H1 (cell line): Measurements from ENCODE around the gene SLC6A19. TPM values are rescaled to one million over a fixed set of nuclear protein-coding genes. Genes with fewer than 3 reads are reported as not detected.
A peak's percentile ranks its signal among the peaks of the same experiment; 100 is the strongest.

Experiments used
- CTCF ChIA-PET: fragments of 300-600 bp; sonication (Branson Sonifier 250); formaldehyde crosslinking; loops from one replicate; lab custom pipeline; 2021; ENCODE audit not compliant: partially characterized antibody; lab: Charles Lee
- POLR2A ChIA-PET: fragments of 300-600 bp; sonication (Branson Sonifier 250); formaldehyde crosslinking; loops from one replicate; lab custom pipeline; 2021; ENCODE audit warnings: inconsistent platforms; ENCODE audit not compliant: partially characterized antibody; lab: Charles Lee
- DNase-seq, 2 experiments: peaks; one replicate each; pipeline versions ENCODE4 v3.0.0 to v3.0.0-alpha.2; 2010 to 2022; ENCODE audit warnings: low spot score in 2 of 2, low read depth in 1 of 2, mixed read lengths in 1 of 2
- FAIRE-seq: peaks from 2 replicates; lab custom pipeline; 2011; peaks lifted over from hg19 to GRCh38; lab: Jason Lieb, UNC
- H2AFZ ChIP-seq: 2 replicates; pipeline ENCODE4 v1.8.1; 2012; ENCODE audit warnings: low read length, inconsistent platforms
- H2AK5ac ChIP-seq: 2 replicates; pipeline ENCODE4 v1.6.1; 2013; ENCODE audit warnings: low read depth, low read length
- H2BK120ac ChIP-seq: replicated peaks from 2 replicates; pipeline ENCODE3; 2013; ENCODE audit warnings: low read depth, low read length, inconsistent platforms
- H2BK12ac ChIP-seq: 2 replicates; pipeline ENCODE4 v1.6.1; 2013; ENCODE audit warnings: low read depth, low read length
- H2BK15ac ChIP-seq: 2 replicates; pipeline ENCODE4 v1.6.1; 2013; ENCODE audit warnings: low read length
- H2BK20ac ChIP-seq: 2 replicates; pipeline ENCODE4 v1.6.1; 2013; ENCODE audit warnings: low read length
- H2BK5ac ChIP-seq: 2 replicates; pipeline ENCODE4 v1.6.1; 2013; ENCODE audit warnings: low read depth, low read length
- H3K14ac ChIP-seq: 2 replicates; pipeline ENCODE4 v1.6.1; 2013; ENCODE audit warnings: inconsistent platforms; ENCODE audit not compliant: insufficient read length
- H3K18ac ChIP-seq: 2 replicates; pipeline ENCODE4 v1.6.1; 2013; ENCODE audit warnings: low read length; ENCODE audit errors: extremely low read depth
- H3K23ac ChIP-seq: 2 replicates; pipeline ENCODE4 v1.6.1; 2013; ENCODE audit warnings: inconsistent platforms; ENCODE audit not compliant: insufficient read length
- H3K23me2 ChIP-seq: 2 replicates; pipeline ENCODE4 v1.6.1; 2013; ENCODE audit warnings: low read depth, low read length
- H3K27ac ChIP-seq: 2 replicates; pipeline ENCODE4 v1.6.1; 2011; ENCODE audit warnings: low read depth, low read length, inconsistent platforms
- H3K27me3 ChIP-seq, 4 experiments: replicated peaks in 1 of 4; 1 replicate in 1 of 4; 2 replicates in 3 of 4; pipeline versions ENCODE4 v1.6.1 to v1.8.1; 2011 to 2013; ENCODE audit warnings: low read length in 3 of 4, mild to moderate bottlenecking in 3 of 4, inconsistent platforms in 2 of 4, mixed read lengths in 2 of 4, moderate library complexity in 1 of 4; ENCODE audit not compliant: control insufficient read depth in 3 of 4, insufficient read depth in 3 of 4; ENCODE audit errors: extremely low read depth in 1 of 4
- H3K36me3 ChIP-seq, 4 experiments: 2 replicates each; pipeline versions ENCODE4 v1.6.1 to v1.8.1; 2011 to 2013; ENCODE audit warnings: mild to moderate bottlenecking in 4 of 4, low read length in 3 of 4, moderate library complexity in 2 of 4, control low read depth in 1 of 4, inconsistent platforms in 1 of 4; ENCODE audit not compliant: insufficient read depth in 4 of 4, control insufficient read depth in 2 of 4
- H3K4ac ChIP-seq: replicated peaks from 2 replicates; pipeline ENCODE3; 2013; ENCODE audit warnings: low read length, low read depth, mixed read lengths, inconsistent platforms; ENCODE audit not compliant: insufficient read length
- H3K4me1 ChIP-seq, 4 experiments: replicated peaks in 1 of 4; 1 replicate in 1 of 4; 2 replicates in 3 of 4; pipeline versions ENCODE4 v1.6.1 to v1.8.1; 2011 to 2013; ENCODE audit warnings: low read length in 3 of 4, inconsistent platforms in 2 of 4, mixed read lengths in 1 of 4; ENCODE audit not compliant: insufficient read depth in 4 of 4, control insufficient read depth in 3 of 4
- H3K4me2 ChIP-seq, 2 experiments: 2 replicates each; pipeline versions ENCODE4 v1.6.1 to v1.8.1; 2011 to 2013; ENCODE audit warnings: low read depth in 2 of 2, low read length in 2 of 2, control low read depth in 1 of 2, inconsistent platforms in 1 of 2, mild to moderate bottlenecking in 1 of 2; ENCODE audit not compliant: insufficient read depth in 1 of 2
- H3K4me3 ChIP-seq, 4 experiments: fragments of 200-600, 300-600 bp in 1 of 4; sonication (generic), shearing (Covaris generic), sonication (Bioruptor Twin) in 1 of 4; 2 replicates each; pipeline versions ENCODE4 v1.5.1 to v1.8.1; 2011 to 2016; ENCODE audit warnings: low read length in 4 of 4, low read depth in 3 of 4, control low read depth in 2 of 4, inconsistent platforms in 2 of 4, mild to moderate bottlenecking in 2 of 4, mixed read lengths in 1 of 4, moderate library complexity in 1 of 4; ENCODE audit not compliant: insufficient read depth in 2 of 4; ENCODE audit errors: extremely low read depth in 1 of 4
- H3K56ac ChIP-seq: replicated peaks from 2 replicates; pipeline ENCODE3; 2013; ENCODE audit warnings: low read depth, mild to moderate bottlenecking, mixed read lengths, low read length, inconsistent platforms; ENCODE audit not compliant: insufficient read length
- H3K79me1 ChIP-seq: 2 replicates; pipeline ENCODE4 v1.6.1; 2013; ENCODE audit warnings: low read depth, low read length, control low read depth
- H3K79me2 ChIP-seq, 2 experiments: 2 replicates each; pipeline versions ENCODE4 v1.6.1 to v1.8.1; 2012 to 2013; ENCODE audit warnings: low read length in 2 of 2, mild to moderate bottlenecking in 2 of 2, inconsistent platforms in 1 of 2; ENCODE audit not compliant: insufficient read depth in 2 of 2, control insufficient read depth in 1 of 2
- H3K9ac ChIP-seq, 4 experiments: replicated peaks in 1 of 4; 1 replicate in 1 of 4; 2 replicates in 3 of 4; pipeline versions ENCODE4 v1.6.1 to v1.8.1; 2011 to 2013; ENCODE audit warnings: low read depth in 3 of 4, low read length in 3 of 4, control low read depth in 2 of 4, mild to moderate bottlenecking in 2 of 4, moderate library complexity in 2 of 4, inconsistent platforms in 1 of 4; ENCODE audit errors: extremely low read depth in 1 of 4
- H3K9me3 ChIP-seq, 2 experiments: 2 replicates each; pipeline versions ENCODE4 v1.6.1 to v1.8.1; 2012 to 2013; ENCODE audit warnings: mild to moderate bottlenecking in 2 of 2, moderate library complexity in 2 of 2, control low read depth in 1 of 2, inconsistent platforms in 1 of 2, low read depth in 1 of 2, low read length in 1 of 2, mixed read lengths in 1 of 2; ENCODE audit not compliant: insufficient read depth in 2 of 2
- H4K20me1 ChIP-seq, 2 experiments: replicated peaks in 1 of 2; 2 replicates each; pipeline versions ENCODE3 to v1.8.1; 2011 to 2013; ENCODE audit warnings: inconsistent platforms in 2 of 2, low read length in 2 of 2, mild to moderate bottlenecking in 1 of 2; ENCODE audit not compliant: insufficient read depth in 2 of 2, control insufficient read depth in 1 of 2
- H4K5ac ChIP-seq: 2 replicates; pipeline ENCODE4 v1.6.1; 2013; ENCODE audit warnings: low read length, low read depth, mixed read lengths, inconsistent platforms; ENCODE audit not compliant: insufficient read length
- H4K8ac ChIP-seq: 2 replicates; pipeline ENCODE4 v1.8.0; 2013; ENCODE audit warnings: mild to moderate bottlenecking, moderate library complexity, low read length, inconsistent platforms; ENCODE audit not compliant: insufficient read depth; ENCODE audit errors: extremely low read depth
- H4K91ac ChIP-seq: replicated peaks from 2 replicates; pipeline ENCODE3; 2013; ENCODE audit warnings: low read length, mixed read lengths, inconsistent platforms; ENCODE audit not compliant: insufficient read length
- BACH1 ChIP-seq: IDR thresholded peaks from 2 replicates; pipeline ENCODE4 v1.6.1; 2012; ENCODE audit warnings: low read length, improper control_type of control experiment
- CBX8 ChIP-seq: fragments of 300-800, 300-1000 bp; sonication (generic); IDR thresholded peaks from 2 replicates; pipeline ENCODE4 v1.7.1; 2016; ENCODE audit warnings: low read depth, low read length, borderline replicate concordance
- CEBPB ChIP-seq: IDR thresholded peaks from 2 replicates; pipeline ENCODE4 v1.6.1; 2012; ENCODE audit warnings: low read depth, low read length
- CHD1 ChIP-seq: IDR thresholded peaks from 2 replicates; pipeline ENCODE4 v1.6.1; 2012; ENCODE audit warnings: low read depth, low read length, improper control_type of control experiment
- CHD2 ChIP-seq: IDR thresholded peaks from 2 replicates; pipeline ENCODE4 v1.6.1; 2012; ENCODE audit warnings: low read length, improper control_type of control experiment
- CREB1 ChIP-seq: IDR thresholded peaks from 2 replicates; pipeline ENCODE4 v1.6.1; 2012; ENCODE audit warnings: inconsistent platforms
- EGR1 ChIP-seq: IDR thresholded peaks from 2 replicates; pipeline ENCODE4 v1.6.1; 2011; ENCODE audit warnings: low read depth, low read length, borderline replicate concordance
- GABPA ChIP-seq: IDR thresholded peaks from 2 replicates; pipeline ENCODE4 v1.6.1; 2011; ENCODE audit warnings: mild to moderate bottlenecking, low read length, moderate library complexity, borderline replicate concordance; ENCODE audit not compliant: insufficient read depth
- RFX5 ChIP-seq: IDR thresholded peaks from 2 replicates; pipeline ENCODE4 v1.6.1; 2011; ENCODE audit warnings: low read depth, low read length, improper control_type of control experiment, borderline replicate concordance
- SIX5 ChIP-seq: IDR thresholded peaks from 2 replicates; pipeline ENCODE4 v1.6.1; 2011; ENCODE audit warnings: mild to moderate bottlenecking, low read depth, low read length
- SRF ChIP-seq: IDR thresholded peaks from 2 replicates; pipeline ENCODE4 v1.6.1; 2011; ENCODE audit warnings: mild to moderate bottlenecking, low read depth, low read length, moderate library complexity
- TEAD4 ChIP-seq: IDR thresholded peaks from 2 replicates; pipeline ENCODE4 v1.6.1; 2012; ENCODE audit warnings: low read depth, low read length, inconsistent platforms, mixed read lengths
- WGBS, 2 experiments: shearing (Covaris generic) in 1 of 2; methylation state at CpG; one replicate each; pipeline versions ENCODE4 v1.1.6 to v1.1.7; 2013 to 2015; ENCODE audit warnings: low lambda C conversion rate in 2 of 2, mixed read lengths in 2 of 2, inconsistent platforms in 1 of 2, low coverage in 1 of 2, missing lambda C conversion rate in 1 of 2; ENCODE audit not compliant: insufficient replicate concordance in 2 of 2, insufficient coverage in 1 of 2, insufficient read length in 1 of 2; ENCODE audit errors: extremely low coverage in 1 of 2, missing lambda C conversion rate in 1 of 2; 5-methylcytosine and 5-hydroxymethylcytosine counted together
- polyA plus RNA-seq, 7 experiments: library from polyadenylated mRNA; depleted of rRNA in 3 of 7; stranded (reverse) in 5 of 7; unstranded in 2 of 7; fragments of >200 nt in 5 of 7; fragments of 200-250 nt in 2 of 7; gene quantifications; 1 replicate in 5 of 7; 2 replicates in 1 of 7; 4 replicates in 1 of 7; pipeline versions ENCODE4 v1.2.1 to v1.2.3, GENCODE V29; 2011 to 2013; ENCODE audit warnings: missing spikeins in 2 of 7, mixed read lengths in 2 of 7
- total RNA-seq: library from RNA; stranded (reverse); fragmentation: NEBNext Ultra II Directional; extraction: Animal tissue kit (Norgen Biotek cat#: 25700); gene quantifications from 2 replicates; pipeline ENCODE4 v1.2.1, GENCODE V29; 2021
- TF ChIP-seq, protein P1 (sequence below), 3 experiments: IDR thresholded peaks; 1 replicate in 2 of 3; 2 replicates in 1 of 3; pipeline versions ENCODE4 v1.5.1 to v1.6.1; 2011; ENCODE audit warnings: low read length in 3 of 3, mild to moderate bottlenecking in 3 of 3, inconsistent platforms in 2 of 3, low read depth in 1 of 3, moderate library complexity in 1 of 3; ENCODE audit not compliant: insufficient read depth in 1 of 3; ENCODE audit errors: control extremely low read depth in 1 of 3

SLC6A19 gene
- total and polyA plus RNA-seq, 2 of the 8 experiments (the other 6 are each of a cell fraction or from before 2014, with no cell fraction given), result 0.02 TPM; not detected in 1

DNA sequence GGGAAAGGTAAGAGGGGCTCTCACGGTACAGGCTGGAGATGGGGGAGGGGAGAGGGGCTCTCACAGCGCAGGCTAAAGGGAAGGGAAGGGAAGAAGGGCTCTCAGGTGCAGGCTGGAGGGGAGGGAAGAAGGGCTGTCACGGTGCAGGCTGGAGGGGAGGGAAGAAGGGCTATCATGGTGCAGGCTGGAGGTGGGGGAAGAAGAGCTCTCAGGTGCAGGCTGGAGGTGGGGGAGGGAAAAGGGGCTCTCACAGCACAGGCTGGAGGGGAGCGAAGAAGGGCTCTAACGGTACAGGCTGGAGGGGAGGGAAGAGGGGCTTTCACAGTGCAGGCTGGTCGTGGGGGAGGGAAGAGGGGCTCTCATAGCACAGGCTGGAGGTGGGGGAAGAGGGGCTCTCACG, 28.4 kb downstream of the SLC6A19 start:
- H4K8ac ChIP-seq, result no peak overlapping the region
- no peaks in the 10 kb centered on the region for H3K36me3 ChIP-seq
- H2BK15ac ChIP-seq, result no peak overlapping the region
- no peaks in the 10 kb centered on the region for H3K79me1 ChIP-seq
- H3K27me3 ChIP-seq, result no peaks in the 10 kb centered on the region; a peak in 1 of 7 replicates
- H3K9ac ChIP-seq, result no peak overlapping the region
- no peak overlapping the region for H3K56ac ChIP-seq
- no peak overlapping the region for H4K5ac ChIP-seq
- no peaks in the 10 kb centered on the region for H3K79me2 ChIP-seq
- no peak overlapping the region for H4K91ac ChIP-seq
- no peak overlapping the region for H3K4me3 ChIP-seq
- H3K4me1 ChIP-seq, result peaks cover 0 to 5% (median 1%) of the 10 kb centered on the region in 4 experiments; a peak in 3 of 7 replicates
- no peak for DNase-seq
- no peak overlapping the region for H2BK12ac ChIP-seq
- peaks cover 0 to under 1% of the 10 kb centered on the region in 2 experiments; a peak in 1 of 4 replicates for H3K9me3 ChIP-seq
- CTCF ChIA-PET, result interaction anchor here (0.7 to 1.8 kb wide), 5 partner anchors 10 to 55 kb away, joined by 4 to 8 read pairs (median 5); no protein-coding TSS in a partner anchor
- no peak overlapping the region for H3K14ac ChIP-seq
- H3K4me2 ChIP-seq, result no peak overlapping the region
- H3K4ac ChIP-seq, result no peak overlapping the region
- no peak overlapping the region for H2AK5ac ChIP-seq
- POLR2A ChIA-PET, result interaction anchor here (0.6 to 1.3 kb wide), 2 partner anchors 56 to 196 kb away, joined by 3 read pairs; no protein-coding TSS in a partner anchor
- H3K23ac ChIP-seq, result no peak overlapping the region
- H4K20me1 ChIP-seq, result peaks cover 0 to 2% of the 10 kb centered on the region in 2 experiments
- H2AFZ ChIP-seq, result no peak overlapping the region
- no peaks in the 10 kb centered on the region for H3K23me2 ChIP-seq
- no peak overlapping the region for H3K27ac ChIP-seq
- no peak overlapping the region for H2BK20ac ChIP-seq
- H2BK120ac ChIP-seq, result no peak overlapping the region
- H3K18ac ChIP-seq, result peak overlapping the region; percentile 19
- WGBS, 2 experiments, result no CpG with 5 or more reads among the region's 7 CpGs
- no peak overlapping the region for H2BK5ac ChIP-seq
- FAIRE-seq, result no peak
- TF ChIP-seq GABPA (no peak), SRF (no peak), TEAD4 (no peak), CBX8 (no peak), CHD1 (no peak), EGR1 (no peak), CEBPB (no peak), RFX5 (no peak), CHD2 (no peak), CREB1 (no peak), BACH1 (no peak), SIX5 (no peak)
- TF ChIP-seq, protein P1, sequence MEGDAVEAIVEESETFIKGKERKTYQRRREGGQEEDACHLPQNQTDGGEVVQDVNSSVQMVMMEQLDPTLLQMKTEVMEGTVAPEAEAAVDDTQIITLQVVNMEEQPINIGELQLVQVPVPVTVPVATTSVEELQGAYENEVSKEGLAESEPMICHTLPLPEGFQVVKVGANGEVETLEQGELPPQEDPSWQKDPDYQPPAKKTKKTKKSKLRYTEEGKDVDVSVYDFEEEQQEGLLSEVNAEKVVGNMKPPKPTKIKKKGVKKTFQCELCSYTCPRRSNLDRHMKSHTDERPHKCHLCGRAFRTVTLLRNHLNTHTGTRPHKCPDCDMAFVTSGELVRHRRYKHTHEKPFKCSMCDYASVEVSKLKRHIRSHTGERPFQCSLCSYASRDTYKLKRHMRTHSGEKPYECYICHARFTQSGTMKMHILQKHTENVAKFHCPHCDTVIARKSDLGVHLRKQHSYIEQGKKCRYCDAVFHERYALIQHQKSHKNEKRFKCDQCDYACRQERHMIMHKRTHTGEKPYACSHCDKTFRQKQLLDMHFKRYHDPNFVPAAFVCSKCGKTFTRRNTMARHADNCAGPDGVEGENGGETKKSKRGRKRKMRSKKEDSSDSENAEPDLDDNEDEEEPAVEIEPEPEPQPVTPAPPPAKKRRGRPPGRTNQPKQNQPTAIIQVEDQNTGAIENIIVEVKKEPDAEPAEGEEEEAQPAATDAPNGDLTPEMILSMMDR (IDR thresholded peaks at IDR 0.05; ENCODE audit: control extremely low read depth in 1 of 3, insufficient read depth in 1 of 3, low read depth in 1 of 3, low read length in 3 of 3), result no peak
